ENCODE results near the gene TPSAB1.

Gene TPSAB1

GRCh38 chr16:1260101-1260680 is 19.7 kb downstream of the TPSAB1 start:
- in situ Hi-C loops (cut with MboI; ENCODE audit: low sequenced_read_pairs, unreplicated experiment) = no loop called here
- TF ChIP-seq, protein P1, sequence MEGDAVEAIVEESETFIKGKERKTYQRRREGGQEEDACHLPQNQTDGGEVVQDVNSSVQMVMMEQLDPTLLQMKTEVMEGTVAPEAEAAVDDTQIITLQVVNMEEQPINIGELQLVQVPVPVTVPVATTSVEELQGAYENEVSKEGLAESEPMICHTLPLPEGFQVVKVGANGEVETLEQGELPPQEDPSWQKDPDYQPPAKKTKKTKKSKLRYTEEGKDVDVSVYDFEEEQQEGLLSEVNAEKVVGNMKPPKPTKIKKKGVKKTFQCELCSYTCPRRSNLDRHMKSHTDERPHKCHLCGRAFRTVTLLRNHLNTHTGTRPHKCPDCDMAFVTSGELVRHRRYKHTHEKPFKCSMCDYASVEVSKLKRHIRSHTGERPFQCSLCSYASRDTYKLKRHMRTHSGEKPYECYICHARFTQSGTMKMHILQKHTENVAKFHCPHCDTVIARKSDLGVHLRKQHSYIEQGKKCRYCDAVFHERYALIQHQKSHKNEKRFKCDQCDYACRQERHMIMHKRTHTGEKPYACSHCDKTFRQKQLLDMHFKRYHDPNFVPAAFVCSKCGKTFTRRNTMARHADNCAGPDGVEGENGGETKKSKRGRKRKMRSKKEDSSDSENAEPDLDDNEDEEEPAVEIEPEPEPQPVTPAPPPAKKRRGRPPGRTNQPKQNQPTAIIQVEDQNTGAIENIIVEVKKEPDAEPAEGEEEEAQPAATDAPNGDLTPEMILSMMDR (IDR thresholded peaks at IDR 0.05; ENCODE audit: borderline replicate concordance, control extremely low read depth, extremely low read depth, insufficient read depth, missing control alignments) = no peak
- DNase-seq (ENCODE audit: low spot score) = peak; percentile 33

DNA sequence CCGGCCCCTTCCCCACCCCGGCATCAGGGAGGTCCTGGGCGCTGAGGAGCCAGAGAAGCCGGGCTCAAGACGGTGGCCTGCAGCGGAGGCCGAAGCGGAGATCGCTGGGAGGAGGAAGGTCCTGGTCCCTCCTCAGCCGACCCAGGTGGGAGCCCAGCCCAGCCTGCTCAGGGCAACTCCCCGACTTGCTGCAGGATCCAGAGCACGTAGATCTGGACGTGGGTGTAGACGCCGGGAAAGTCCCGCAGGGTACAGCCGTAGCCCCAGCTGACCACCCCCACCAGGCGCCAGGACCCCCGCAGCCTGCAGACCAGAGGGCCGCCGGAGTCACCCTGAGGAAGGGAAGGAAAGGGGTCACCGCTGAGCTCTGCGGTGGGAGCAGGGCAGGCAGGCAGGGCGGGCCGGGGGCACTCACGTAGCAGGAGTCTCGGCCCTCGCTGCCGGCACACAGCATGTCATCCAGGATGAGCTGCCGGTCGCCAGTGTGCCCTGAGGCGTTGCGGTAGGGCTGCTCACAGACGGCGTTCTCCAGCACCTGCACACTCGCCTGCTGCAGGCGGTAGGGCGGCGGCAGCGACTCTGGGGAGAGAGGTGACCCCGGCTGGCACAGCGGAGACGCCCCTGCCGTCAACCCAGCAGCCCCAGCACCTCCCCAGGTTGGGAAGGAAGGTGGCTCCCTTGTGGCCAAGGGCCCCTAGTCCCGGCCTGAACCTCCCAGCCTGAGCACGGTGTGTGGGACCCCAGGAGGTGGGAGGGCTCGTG is 20.8 kb downstream of the TPSAB1 start:
- TF ChIP-seq, protein P1 (IDR thresholded peaks at IDR 0.05; ENCODE audit: borderline replicate concordance, control extremely low read depth, extremely low read depth, insufficient read depth, missing control alignments) = no peak
- in situ Hi-C loops (cut with MboI; ENCODE audit: low sequenced_read_pairs, unreplicated experiment) = no loop called here
- peak; percentile 62 for DNase-seq (ENCODE audit: low spot score)

DNA sequence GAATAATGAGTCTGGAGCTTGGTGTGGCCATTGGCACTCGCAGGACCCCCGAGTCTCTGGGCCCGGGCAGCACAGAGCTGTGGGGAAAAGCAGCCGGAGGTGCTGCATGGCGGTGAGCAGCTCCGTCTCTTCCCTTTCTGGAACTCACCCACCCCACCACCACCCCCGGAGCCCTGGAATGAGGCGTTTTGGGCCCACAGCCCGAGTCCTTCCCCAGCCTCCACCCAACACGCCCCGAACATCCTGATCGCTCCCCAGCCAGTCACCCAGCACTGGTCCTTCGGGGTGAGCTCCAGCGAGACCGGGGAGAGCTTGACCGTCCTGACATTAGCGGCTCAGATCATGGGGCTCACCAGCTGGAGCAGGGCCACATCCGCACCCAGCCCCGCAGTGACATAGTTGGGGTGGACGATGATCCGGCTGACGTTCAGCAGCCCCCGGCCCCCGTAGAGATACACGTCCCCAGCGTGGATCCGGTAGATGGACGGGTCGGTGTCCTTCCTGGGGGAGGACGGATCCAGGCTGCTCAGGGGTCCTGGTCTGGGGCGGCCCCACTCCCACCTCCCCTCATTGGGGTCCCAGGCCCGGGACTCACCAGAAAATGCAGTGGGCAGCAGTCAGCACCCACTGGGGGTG is 21.8 kb downstream of the TPSAB1 start:
- in situ Hi-C loops (cut with MboI; ENCODE audit: low sequenced_read_pairs, unreplicated experiment) = no loop called here
- DNase-seq (ENCODE audit: low spot score) = no peak
- TF ChIP-seq, protein P1 (IDR thresholded peaks at IDR 0.05; ENCODE audit: borderline replicate concordance, control extremely low read depth, extremely low read depth, insufficient read depth, missing control alignments) = no peak

GRCh38 chr16:1262846-1263221 is 22.3 kb downstream of the TPSAB1 start:
- in situ Hi-C loops (cut with MboI; ENCODE audit: low sequenced_read_pairs, unreplicated experiment) = no loop called here
- DNase-seq (ENCODE audit: low spot score) = no peak
- TF ChIP-seq, protein P1 (IDR thresholded peaks at IDR 0.05; ENCODE audit: borderline replicate concordance, control extremely low read depth, extremely low read depth, insufficient read depth, missing control alignments) = no peak

- in situ Hi-C loops (cut with MboI; ENCODE audit: low sequenced_read_pairs, unreplicated experiment) = no loop called here
- no peak for DNase-seq (ENCODE audit: low spot score)
- TF ChIP-seq, protein P1 (IDR thresholded peaks at IDR 0.05; ENCODE audit: borderline replicate concordance, control extremely low read depth, extremely low read depth, insufficient read depth, missing control alignments) = no peak
Observed at GRCh38 chr16:1263591-1264344, 23.3 kb downstream of the TPSAB1 start.

GRCh38 chr16:1264345-1265089 is 24.0 kb downstream of the TPSAB1 start:
- DNase-seq (ENCODE audit: low spot score) = no peak
- in situ Hi-C loops (cut with MboI; ENCODE audit: low sequenced_read_pairs, unreplicated experiment) = no loop called here
- TF ChIP-seq, protein P1 (IDR thresholded peaks at IDR 0.05; ENCODE audit: borderline replicate concordance, control extremely low read depth, extremely low read depth, insufficient read depth, missing control alignments) = no peak

All from GM13976 (cell line).